NCI-H2081 treated with DMSO at 0.1 percent for 48 hours (cell line): Measurements from ENCODE around the gene RNF112.

Experiments used
- DNase-seq: peaks from one replicate; lab custom pipeline; 2025; lab: John Stamatoyannopoulos, UW

RNF112 gene

GRCh38 chr17:19375732-19376131 is 35.3 kb upstream of the RNF112 start:
- DNase-seq, result no peak

GRCh38 chr17:19376811-19377210 is 34.2 kb upstream of the RNF112 start:
- DNase-seq, result no peak

GRCh38 chr17:19377602-19378415 is 33.2 kb upstream of the RNF112 start:
- DNase-seq, result peak; percentile 78

GRCh38 chr17:19378416-19379360 is 32.3 kb upstream of the RNF112 start, which contains the start of gene MAPK7:
MAPK7 (plus strand) TSS chr17:19378498; CDS start chr17:19378901, 403 bp downstream.
- no peak for DNase-seq

- DNase-seq, result no peak
These were observed 31.5 kb upstream of the RNF112 start for GRCh38 chr17:19379361-19380065.

- DNase-seq, result no peak
These were observed 30.3 kb upstream of the RNF112 start for GRCh38 chr17:19380481-19381301.

GRCh38 chr17:19381361-19381740 is 29.7 kb upstream of the RNF112 start:
- DNase-seq, result no peak

- no peak for DNase-seq
These were observed 29.1 kb upstream of the RNF112 start for GRCh38 chr17:19381741-19382444.

GRCh38 chr17:19382531-19383444 is 28.2 kb upstream of the RNF112 start:
- no peak for DNase-seq

- no peak for DNase-seq
These were observed 27.2 kb upstream of the RNF112 start for GRCh38 chr17:19383681-19384470.

- DNase-seq, result no peak
These were observed 26.2 kb upstream of the RNF112 start for GRCh38 chr17:19384723-19385391.

GRCh38 chr17:19385521-19385983 is 25.5 kb upstream of the RNF112 start:
- no peak for DNase-seq

- DNase-seq, result no peak
These were observed 24.7 kb upstream of the RNF112 start for GRCh38 chr17:19386051-19386929.

GRCh38 chr17:19386974-19387920 is 23.8 kb upstream of the RNF112 start, which contains the start of gene MFAP4:
MFAP4 (minus strand) TSS chr17:19387190; CDS start chr17:19387155, 35 bp downstream.
- DNase-seq, result no peak

- no peak for DNase-seq
These were observed 23.0 kb upstream of the RNF112 start for GRCh38 chr17:19387921-19388521.
